Effector CD4-positive, alpha-beta T cell (primary cell): ENCODE results near the gene ARFRP1.

Experiments
- DNase-seq: peaks from one replicate; pipeline ENCODE4 v3.0.0-alpha.2; 2020

ARFRP1 gene

DNA sequence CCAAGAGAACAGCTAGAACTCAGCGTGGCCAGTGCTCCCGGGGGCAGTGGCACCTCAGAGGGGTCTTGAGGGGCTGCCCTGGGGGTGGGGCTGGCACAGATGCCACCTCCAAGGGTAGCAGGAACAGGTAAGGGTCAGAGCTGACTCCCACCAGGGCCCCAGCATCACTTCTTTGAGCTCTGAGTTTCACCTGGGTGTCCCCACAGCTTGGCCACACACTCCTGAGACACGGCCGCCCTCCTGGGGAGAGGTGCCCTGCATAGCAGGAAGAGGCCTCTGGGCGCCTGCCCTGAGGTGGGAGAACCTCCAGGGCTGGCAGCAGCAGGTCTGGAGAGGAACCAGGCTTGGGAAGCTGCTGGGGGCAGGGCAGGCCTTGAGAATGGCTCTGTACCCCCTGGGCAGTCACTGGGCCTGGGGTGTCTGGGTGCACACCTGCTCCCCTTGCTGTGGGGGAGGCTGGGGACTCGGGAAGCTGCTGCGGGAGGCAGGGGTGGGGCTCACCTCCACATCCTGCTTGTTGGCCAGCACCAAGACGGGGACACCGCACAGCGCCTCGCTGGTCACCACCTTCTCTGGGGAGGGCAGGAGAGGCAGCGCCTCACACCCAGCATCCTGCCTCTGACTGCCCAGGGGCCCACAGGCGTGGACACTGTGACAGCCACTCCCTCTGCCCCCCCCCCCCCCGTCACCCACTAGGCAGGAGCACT lies 6.3 kb downstream of the ARFRP1 start:
- DNase-seq = no peak

DNA sequence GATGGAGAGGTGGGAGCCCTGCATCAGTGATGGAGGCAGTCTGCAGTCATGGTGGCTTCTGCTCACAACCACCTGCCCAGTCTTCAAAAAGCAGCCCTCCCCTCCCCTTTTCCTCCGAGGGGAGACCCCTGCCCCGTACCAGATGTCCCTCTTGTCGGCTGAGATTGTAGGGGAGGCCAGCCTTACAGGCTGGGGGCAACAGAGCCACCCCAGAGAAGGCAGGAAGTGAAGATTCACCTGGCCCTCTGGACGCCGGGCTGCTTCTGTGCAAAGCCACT lies 6.8 kb downstream of the ARFRP1 start:
- no peak for DNase-seq

DNA sequence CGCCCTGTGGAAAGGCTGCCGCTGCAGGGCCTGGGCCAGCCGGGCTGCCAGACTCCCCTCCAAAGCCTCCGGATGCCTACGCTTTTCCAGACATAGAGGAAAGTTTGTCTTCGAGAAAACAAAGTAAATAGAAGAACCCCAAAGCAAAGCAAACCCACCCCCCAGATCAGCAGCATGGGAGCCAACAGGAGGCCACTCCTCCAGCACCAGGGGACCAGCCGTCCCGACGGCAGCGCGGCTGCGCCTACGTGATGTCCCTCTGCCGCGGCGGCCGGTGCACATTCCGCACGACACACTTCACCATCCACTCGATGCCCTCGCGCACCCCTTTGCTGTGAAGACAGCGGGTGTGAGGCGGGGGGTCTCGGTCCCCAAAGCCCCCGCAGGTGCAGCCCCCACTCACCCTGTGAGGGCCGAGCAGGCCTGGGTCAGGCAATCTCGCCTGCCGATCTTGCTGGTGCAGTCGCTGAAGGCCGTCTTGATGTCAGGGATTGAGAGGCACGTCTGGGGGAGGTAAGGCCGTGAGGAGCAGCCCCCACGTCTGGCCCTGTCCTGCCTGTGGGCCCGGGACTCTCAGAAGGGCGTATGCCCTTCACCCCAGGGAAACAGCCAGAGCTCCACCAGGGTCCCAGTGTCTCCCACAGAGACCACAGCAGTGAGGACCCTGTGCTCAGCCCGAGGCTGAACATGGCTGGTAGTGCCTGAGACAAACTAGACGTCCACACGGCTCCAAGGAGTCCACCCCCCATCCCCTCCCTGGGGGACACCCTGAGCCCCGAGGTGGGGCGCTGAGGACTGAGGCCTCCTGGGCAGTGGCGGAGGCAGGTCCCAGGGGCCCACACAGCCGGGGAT lies 7.4 kb downstream of the ARFRP1 start:
- no peak for DNase-seq

DNA sequence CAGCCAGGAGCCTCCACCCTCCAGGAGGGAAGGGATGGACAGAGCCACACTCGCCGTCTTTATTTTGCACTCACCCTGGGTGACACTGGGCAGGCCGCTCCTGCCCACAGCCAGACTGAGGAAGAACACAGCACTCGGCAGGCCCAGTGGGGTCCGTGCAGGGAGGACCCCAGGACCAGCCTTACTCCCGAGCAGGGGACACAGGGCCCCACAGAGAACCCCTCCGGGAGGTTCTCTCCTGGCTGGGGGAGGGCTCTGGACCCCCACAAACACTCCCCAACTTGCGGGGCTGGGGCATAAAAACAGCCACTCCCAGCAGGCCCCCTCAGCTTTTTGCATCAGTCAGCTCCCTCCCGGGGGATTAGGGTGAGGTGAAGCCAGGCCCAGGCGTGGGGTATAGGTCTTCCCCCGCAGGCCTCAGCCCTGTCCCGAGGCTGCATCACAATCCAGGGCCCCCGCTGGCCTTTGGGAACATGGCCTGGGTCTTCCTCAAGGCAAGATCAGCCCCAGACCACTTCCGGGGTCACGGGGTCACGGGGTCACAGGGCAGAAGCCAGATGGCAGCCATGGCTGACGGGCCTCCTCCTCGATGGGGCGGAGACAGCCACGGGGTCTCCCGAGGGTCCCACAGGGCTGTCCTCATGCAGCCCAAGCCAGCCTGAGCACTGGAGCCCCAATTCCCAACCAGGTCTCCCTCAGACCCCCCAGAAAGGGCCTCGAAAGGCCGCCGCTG lies 8.1 kb downstream of the ARFRP1 start:
- no peak for DNase-seq

DNA sequence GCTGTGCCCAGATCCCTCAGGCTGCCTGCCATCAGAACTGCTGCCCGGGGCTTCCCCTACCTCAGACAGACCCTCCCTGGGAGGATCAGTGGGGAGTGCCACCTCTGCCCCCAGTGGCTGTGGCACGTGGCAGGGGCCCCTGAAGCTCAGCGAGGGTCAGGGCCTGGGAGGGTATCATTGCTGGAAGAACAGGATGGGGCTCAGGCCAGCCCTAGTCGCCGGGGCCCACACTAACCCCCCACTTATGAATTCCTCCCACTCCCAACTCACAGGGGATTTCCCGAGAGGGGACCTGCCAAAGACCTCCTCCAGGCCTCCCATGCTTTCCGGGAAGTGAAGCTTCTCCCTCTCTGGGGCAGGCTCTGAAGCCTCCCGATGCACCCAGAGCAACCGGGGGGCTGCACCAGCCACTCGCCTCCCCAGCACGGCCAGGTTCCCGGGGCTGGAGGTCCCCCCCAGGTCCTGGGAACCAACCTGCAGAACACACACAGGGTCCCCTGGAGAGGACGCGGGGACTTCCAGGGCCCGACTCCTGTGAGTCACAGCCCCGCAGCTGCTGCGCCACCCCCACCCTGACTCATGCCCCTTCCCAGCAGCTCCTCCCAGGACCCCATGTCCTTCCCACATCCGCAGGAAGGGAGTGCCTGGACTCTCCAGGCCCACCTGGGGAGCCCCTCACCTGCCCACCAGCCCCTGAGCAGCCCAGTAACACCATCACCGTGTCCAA lies 8.9 kb downstream of the ARFRP1 start:
- DNase-seq = no peak

DNA sequence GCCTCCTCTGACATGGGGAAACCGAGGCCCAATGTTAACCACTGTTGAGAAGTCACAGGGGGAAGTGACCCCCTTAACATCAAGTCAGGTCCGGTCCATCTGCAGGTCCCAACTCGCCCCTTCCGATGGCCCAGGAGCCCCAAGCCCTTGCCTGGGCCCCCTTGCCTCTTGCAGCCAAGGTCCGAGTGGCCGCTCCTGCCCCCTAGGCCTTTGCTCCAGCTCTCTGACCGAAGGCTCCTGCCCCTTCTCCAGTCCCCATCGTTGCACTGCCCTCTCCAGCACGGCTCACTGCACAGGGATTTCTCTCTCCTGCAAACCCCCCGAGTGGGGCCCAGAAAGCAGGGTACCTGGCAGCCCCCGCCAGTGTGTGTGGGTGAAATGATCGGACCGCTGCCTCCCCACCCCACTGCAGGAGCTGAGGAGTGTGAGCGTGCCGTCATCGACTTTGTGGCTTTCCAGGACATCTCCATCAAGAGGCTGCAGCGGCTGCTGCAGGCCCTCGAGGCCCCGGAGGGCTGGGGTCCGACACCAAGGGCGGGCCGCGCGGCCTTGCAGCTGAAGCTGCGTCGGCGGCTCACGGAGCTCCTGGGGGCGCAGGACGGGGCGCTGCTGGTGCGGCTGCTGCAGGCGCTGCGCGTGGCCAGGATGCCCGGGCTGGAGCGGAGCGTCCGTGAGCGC lies 9.8 kb downstream of the ARFRP1 start:
- no peak for DNase-seq

DNA sequence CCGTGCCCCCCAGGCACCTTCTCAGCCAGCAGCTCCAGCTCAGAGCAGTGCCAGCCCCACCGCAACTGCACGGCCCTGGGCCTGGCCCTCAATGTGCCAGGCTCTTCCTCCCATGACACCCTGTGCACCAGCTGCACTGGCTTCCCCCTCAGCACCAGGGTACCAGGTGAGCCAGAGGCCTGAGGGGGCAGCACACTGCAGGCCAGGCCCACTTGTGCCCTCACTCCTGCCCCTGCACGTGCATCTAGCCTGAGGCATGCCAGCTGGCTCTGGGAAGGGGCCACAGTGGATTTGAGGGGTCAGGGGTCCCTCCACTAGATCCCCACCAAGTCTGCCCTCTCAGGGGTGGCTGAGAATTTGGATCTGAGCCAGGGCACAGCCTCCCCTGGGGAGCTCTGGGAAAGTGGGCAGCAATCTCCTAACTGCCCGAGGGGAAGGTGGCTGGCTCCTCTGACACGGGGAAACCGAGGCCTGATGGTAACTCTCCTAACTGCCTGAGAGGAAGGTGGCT lies 10.4 kb downstream of the ARFRP1 start:
- DNase-seq = no peak

DNA sequence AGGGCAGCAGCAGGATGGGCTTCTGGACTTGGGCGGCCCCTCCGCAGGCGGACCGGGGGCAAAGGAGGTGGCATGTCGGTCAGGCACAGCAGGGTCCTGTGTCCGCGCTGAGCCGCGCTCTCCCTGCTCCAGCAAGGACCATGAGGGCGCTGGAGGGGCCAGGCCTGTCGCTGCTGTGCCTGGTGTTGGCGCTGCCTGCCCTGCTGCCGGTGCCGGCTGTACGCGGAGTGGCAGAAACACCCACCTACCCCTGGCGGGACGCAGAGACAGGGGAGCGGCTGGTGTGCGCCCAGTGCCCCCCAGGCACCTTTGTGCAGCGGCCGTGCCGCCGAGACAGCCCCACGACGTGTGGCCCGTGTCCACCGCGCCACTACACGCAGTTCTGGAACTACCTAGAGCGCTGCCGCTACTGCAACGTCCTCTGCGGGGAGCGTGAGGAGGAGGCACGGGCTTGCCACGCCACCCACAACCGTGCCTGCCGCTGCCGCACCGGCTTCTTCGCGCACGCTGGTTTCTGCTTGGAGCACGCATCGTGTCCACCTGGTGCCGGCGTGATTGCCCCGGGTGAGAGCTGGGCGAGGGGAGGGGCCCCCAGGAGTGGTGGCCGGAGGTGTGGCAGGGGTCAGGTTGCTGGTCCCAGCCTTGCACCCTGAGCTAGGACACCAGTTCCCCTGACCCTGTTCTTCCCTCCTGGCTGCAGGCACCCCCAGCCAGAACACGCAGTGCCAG lies 11.0 kb downstream of the ARFRP1 start, which contains the start of gene TNFRSF6B:
TNFRSF6B (plus strand) TSS at position 25 of the 729 bp plus-strand sequence; CDS start at position 141, 116 bp downstream.
- DNase-seq = no peak

DNA sequence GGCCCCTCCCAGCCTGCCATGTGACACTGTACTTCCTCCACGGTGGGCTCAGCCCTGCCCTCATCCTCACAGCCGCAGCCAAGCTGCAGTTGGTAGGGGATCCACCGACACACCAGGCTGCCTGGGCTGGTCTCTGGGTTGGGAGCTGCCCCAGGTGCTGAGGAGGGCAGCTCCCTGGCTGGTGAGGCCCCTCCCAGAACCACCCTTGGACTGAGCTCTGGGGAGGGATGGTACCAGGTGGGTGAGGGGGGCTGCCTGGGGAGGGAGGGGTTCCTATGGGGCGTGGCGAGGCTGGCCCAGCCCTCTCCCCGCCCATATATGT lies 11.5 kb downstream of the ARFRP1 start:
- DNase-seq = no peak

DNA sequence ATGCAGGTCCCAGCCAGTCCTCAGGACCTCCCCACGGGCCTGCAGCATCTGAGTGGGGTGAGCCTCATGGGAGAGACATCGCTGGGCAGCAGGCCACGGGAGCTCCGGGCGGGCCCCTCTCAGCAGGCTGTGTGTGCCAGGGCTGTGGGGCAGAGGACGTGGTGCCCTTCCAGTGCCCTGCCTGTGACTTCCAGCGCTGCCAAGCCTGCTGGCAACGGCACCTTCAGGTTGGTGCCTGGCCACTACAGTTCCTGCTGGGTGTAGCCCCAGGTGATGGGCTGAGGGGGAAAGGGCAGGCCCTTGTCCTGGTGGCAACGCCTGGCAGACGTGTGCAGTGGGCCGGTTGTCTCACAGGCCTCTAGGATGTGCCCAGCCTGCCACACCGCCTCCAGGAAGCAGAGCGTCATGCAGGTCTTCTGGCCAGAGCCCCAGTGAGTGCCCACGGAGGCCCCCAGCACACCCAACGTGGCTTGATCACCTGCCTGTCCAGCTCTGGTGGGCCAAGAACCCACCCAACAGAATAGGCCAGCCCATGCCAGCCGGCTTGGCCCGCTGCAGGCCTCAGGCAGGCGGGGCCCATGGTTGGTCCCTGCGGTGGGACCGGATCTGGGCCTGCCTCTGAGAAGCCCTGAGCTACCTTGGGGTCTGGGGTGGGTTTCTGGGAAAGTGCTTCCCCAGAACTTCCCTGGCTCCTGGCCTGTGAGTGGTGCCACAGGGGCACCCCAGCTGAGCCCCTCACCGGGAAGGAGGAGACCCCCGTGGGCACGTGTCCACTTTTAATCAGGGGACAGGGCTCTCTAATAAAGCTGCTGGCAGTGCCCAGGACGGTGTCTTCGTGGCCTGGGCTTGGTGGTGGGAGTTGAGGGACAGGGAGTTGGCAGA lies 12.1 kb downstream of the ARFRP1 start:
- DNase-seq = no peak

DNA sequence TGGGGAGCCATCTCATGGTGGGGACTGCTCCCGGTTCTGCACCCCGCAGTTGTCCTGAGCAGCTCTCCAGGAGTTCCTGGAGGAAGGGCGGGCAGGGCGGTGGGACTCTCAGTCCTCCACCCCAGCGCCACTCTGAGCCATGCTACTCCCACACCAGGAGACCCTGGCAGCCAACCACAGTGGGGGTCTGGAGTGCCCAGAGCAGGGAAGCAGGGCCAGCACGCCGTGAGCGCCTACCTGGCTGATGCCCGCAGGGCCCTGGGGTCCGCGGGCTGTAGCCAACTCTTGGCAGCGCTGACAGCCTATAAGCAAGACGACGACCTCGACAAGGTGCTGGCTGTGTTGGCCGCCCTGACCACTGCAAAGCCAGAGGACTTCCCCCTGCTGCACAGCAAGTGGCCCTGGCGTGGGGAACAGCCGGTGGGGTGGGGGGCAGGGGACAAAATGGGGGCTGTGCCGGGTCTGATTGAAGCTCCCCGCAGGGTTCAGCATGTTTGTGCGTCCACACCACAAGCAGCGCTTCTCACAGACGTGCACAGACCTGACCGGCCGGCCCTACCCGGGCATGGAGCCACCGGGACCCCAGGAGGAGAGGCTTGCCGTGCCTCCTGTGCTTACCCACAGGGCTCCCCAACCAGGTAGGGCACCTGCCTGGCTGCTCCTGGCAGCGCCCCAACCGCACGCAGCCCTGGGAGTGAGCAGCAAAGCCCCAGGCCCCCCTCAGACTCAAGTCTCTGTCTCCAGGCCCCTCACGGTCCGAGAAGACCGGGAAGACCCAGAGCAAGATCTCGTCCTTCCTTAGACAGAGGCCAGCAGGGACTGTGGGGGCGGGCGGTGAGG lies 13.0 kb downstream of the ARFRP1 start:
- no peak for DNase-seq

DNA sequence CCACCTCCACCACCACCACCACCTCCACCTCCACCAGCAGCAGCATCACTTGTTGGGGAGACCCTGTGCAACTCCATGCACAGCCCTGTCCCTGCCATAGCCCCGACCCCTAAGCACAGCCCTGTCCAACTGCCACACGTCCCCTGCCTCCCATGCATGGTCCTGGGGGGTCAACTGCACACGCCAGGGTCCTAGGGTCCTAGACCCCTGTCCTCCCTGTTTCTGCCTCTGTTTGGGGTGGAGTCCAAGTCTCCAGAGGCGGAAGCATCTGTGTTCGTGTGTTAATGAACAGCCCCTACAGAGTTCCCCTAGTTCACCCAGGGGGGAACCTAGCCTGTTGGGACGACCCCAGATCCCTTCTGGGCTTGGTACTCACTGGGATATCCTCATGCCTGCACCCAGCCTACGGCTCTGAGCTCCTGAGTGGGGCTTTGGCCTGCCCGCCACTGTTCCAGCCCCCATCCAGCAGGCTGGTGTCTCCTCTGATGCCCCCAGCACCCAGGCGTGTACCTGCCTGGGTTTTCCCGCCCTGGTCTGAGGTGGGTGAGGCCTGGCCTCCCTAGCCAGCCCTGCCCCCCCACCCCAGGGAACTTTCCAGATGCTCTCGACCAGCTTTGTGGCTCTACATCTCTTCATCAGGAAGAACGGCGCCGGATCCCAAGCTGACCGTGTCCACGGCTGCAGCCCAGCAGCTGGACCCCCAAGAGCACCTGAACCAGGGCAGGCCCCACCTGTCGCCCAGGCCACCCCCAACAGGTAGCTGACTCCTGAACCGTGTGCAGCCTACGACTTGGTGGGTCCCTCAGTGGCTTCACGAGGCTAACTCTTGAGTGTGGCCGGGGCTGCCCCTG lies 13.8 kb downstream of the ARFRP1 start:
- DNase-seq = no peak

DNA sequence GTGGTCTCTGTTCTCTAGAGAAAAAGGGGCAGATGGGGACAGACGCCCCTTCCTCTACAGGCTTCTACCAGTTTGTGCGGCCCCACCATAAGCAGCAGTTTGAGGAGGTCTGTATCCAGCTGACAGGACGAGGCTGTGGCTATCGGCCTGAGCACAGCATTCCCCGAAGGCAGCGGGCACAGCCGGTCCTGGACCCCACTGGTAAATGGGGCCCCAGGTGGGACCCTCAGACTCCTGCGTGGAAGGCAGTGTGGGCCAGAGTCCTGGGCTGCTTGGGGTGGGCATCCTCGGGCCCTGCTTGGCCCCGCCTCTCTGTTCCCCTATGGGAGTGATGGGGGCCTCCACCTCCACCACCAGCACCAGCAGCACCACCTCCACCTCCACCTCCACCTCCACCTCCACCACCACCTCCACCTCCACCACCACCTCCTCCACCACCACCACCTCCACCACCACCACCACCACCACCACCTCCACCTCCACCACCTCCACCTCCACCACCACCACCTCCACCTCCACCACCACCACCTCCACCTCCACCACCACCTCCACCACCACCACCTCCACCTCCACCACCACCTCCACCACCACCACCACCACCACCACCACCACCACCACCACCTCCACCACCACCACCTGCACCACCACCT lies 14.6 kb downstream of the ARFRP1 start:
- DNase-seq = no peak

DNA sequence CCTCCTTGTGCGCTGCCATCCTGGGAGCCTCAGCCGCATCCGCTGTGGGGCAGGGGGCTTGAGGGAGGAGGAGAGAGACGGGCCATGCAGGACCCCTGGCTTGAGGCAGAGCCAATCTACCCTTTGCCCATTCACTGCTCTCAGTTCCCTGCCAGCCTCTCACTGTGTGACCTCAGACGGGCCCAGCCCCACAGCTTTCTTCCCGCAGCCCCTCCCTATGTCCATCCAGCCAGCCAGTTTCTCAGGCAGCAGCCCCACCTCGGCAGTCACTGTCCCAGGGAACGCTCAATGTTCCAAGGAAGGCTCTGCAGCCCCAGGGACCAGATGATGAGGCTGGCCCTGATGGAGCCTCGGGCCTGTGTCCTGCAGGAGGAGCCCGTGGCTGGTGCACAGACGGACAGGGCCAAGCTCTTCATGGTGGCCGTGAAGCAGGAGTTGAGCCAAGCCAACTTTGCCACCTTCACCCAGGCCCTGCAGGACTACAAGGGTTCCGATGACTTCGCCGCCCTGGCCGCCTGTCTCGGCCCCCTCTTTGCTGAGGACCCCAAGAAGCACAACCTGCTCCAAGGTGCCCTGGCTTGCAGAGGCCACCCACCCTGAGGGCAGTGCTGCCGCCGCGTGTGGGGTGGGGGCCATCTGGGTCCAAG lies 15.2 kb downstream of the ARFRP1 start:
- DNase-seq = no peak

DNA sequence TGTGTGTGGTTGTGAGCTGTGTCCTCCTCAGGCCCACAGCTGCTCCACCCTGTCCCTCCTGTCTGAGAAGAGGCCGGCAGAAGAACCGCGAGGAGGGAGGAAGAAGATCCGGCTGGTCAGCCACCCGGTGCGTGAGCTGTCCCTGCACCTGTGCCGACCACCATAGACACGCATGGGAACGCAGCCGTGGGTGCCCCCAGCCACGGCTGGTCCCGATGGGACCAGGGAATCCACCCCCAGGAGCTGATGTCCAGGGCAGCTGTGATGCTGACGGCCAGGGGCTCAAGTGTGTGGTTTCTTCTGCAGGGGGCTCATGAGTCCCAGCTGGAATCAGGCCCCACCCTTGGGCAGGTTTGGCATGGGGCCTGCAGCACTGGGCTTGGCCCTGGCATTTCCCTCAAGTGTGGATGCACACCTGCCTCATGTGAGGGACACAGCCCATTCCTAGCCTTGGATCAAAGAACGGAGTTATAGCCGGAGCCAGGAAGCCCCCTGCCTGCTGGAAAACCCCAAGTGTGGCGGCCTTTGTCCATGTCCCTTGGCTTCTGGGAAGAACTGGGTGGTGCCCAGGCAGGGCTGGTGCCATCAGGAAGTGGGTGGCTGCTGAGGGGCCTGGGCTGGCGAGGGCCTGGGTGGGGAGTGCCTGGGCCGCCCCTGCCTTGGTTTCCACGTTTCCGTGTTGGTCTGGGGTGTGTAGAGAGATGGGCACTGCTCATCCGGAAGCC lies 15.9 kb downstream of the ARFRP1 start:
- no peak for DNase-seq

DNA sequence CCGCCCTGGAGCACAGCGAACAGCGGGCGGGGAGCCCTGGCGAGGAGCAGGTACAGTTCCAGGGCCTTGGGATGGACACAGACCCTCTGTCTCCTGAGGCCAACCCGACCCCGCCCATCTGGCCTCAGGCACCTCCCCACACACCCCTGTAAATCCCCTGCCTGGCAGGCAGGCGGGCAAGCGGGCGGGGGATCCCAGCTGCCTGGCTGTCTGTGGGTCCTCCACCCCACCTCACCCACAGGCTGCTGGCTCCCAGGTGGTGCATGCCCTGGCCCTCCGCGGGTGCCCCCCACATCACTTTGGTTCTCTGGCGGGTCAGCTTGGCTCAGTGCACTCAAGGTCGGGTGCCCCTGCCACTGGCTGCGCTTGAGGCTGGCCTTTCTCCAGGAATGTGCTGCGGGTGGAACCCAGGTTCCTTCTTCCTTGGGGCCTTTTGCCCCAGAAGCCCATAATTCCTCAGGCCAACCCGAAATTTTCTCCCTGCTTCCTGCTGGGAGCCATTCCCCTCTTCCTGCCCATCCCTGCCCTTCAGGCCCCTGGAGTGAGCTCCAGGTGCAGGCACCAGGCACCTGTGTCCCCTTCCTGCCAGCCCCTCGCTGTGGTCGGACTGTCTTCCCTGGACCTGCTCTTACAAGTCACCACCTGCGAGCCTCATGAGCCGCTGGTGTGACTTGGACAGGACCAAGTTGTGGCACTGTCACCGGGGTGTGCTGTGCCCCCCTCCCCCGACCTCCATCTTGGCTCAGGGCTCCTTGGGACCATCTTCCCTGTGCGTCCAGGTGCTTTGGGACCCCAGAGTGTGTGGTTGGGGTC lies 16.7 kb downstream of the ARFRP1 start:
- no peak for DNase-seq
